Stimulated activated CD4-positive, alpha-beta T cell treated with anti-CD3 and anti-CD28 coated beads, Interleukin-15, amount 100 ng/mL, for 1 hour (primary cell): ENCODE data around the gene ZFAND3.
"Not testable (repeated sequence)": the region's sequence is repeated elsewhere in the genome, so short reads cannot be mapped to it uniquely, and the experiment has no call there.

Source experiments
- DNase-seq, 2 donors: peaks; one replicate each; pipeline ENCODE4 v3.0.0-alpha.2; 2020; ENCODE audit warnings: low read depth in 1 of 2, low spot score in 1 of 2

The ZFAND3 gene

DNA sequence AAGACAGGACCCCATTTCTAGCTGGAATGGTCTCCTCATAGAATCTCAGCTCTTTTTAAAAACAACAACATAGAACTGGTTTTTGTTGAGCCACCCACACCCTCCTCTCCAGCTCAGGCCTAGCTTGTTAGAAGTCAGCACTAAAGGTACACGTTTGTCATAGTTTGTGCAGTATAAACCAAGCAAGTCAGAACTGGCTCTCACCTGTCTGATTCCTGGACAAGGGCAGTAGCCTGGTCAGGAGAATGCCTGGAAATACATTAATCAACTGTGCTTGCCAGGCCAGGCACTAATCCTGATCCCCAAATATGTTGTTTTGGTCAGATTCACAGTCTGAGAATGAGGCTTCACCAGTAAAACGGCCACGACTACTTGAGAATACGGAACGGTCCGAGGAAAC, 296.7 kb downstream of the ZFAND3 start:
- no peak for DNase-seq

GRCh38 chr6:38117281-38117680, 297.8 kb downstream of the ZFAND3 start:
- DNase-seq: no peak

DNA sequence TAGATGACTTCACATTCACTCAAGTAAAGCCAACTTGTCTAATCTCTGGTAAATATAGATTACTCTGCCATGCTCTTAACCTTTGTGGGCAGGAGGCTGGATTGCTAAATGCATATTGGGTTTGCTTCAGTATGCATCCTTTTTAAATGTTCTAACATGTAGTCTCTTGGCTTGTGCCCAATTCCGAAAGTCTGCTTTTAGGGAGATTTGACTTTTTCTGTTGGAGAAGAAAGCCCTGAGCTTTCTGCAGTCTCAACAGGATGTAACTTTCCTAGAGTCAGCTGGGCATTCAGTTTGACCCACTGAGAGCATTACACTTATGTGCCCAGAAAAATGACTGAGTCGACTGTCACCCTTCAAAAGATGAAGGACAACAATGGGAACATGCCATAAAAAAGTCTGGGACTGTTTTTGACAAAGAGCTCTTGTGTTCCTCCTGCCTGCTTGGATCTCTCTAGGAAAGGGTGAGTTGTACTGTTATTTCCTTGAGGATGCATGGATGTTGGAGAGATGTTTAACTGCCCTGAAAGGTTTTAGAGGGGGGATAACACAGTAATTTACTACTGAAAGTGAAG, 299.4 kb downstream of the ZFAND3 start:
- no peak for DNase-seq

DNA sequence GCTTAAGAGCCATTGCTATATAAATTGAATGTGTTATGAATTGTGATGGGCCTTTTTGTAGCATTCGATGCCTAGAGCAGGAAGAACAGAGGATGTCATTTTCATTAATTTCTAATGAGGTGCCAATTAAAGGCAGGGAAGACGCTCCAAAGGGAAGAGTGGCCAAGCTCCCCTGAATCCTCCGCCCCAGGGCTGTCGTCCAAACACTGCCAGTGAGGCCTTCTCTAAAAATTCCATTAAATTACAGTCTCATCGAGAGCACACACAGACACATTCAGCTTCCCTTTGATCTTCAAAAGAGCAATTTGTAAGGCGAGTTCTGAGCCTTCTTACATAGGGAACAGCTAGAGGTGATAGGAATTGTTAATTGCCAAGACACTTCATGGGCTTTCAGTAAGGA, 300.0 kb downstream of the ZFAND3 start:
- DNase-seq: no peak

DNA sequence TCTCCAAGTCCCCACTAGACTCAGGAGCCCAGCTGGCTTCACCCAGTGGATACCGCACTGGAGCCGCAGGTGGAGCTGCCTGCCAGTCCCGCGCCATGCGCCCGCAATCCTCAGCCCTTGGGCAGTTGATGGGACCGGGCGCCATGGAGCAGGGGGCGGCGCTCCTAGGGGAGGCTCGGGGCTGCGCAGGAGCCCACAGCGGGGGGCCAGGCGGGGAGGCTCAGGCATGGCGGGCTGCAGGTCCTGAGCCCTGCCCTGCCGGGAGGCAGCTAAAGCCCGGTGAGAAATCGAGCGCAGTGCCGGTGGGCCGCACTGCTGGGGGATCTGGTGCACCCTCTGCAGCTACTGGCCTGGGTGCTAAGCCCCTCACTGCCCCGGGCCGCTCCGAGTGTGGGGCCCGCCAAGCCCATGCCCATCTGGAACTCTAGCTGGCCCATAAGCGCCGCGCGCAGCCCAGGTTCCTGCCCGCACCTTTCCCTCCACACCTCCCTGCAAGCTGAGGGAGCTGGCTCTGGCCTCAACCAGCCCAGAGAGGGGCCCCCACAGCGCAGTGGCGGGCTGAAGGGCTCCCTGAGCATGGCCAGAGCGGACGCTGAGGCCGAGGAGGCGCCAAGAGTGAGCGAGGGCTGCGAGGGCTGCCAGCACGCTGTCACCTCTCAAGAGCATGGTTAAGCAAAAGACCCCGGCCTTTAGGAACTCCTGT, 304.8 kb downstream of the ZFAND3 start:
- DNase-seq: not testable (repeated sequence)

- no peak for DNase-seq
Measured at GRCh38 chr6:38127284-38127683, 307.8 kb downstream of the ZFAND3 start.

- DNase-seq: no peak
Measured at GRCh38 chr6:38131527-38131965, 312.0 kb downstream of the ZFAND3 start.

DNA sequence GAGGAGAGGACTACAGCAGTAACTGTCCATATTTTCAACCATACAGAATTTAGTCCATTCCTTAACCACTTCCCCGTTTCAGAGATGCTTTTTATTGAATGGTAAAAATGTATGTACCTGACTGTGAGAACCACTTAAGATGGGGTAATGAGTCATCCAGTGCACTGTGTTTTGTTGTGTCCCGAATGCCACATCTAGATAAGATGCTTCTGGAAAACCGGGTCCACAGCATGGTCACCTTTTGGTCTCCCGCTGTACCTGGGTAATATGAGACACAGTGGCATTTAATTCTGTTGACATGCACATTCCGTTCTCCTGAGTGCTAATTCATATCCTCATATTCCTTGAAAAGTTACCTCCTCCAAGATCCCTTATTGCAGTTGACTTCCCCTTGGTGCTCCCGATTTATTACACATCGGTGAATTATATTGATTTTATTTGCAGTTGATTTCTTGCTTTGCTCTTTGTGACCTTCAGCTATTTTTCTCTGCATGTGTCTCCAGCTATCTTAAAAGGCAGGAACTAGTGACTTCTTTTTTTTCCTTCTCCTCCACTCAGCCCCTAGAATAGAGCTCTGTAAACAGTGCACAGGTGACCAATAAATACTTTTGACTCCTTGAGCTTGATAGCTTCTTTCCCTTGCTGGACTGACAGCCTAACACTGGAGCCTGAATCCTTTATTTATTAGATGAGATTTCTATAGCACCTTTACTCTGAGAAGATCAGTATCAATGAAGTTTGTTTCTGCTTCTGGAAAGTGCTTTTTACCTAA, 314.6 kb downstream of the ZFAND3 start:
- no peak for DNase-seq

GRCh38 chr6:38134704-38135088, 315.2 kb downstream of the ZFAND3 start:
- no peak for DNase-seq

- no peak for DNase-seq
Measured at GRCh38 chr6:38136547-38136946, 317.0 kb downstream of the ZFAND3 start.

- no peak for DNase-seq
Measured at GRCh38 chr6:38137608-38138265, 318.2 kb downstream of the ZFAND3 start.

- DNase-seq: no peak
Measured at GRCh38 chr6:38138374-38138773, 318.8 kb downstream of the ZFAND3 start.

DNA sequence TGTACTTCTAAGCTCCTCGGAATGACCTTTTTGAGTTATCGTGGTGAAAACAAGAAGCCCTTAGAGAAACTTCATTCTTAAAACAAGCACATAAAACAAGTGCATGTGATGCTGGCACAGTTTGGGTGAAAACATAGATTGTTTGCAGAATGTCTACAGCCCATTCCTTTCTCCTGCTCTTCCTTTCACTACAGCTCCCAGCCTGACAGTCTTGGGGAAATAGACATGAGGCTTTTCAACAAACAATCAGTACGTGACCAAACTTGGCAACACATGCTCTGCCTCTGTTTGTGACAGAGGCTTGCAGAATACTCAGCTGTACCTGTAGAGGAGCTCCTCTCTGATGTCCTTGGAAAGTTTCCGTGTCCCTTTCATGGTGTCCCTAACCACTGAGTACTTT, 321.6 kb downstream of the ZFAND3 start:
- DNase-seq: no peak

GRCh38 chr6:38141716-38142115, 322.2 kb downstream of the ZFAND3 start:
- DNase-seq: no peak

GRCh38 chr6:38142178-38142902, 322.8 kb downstream of the ZFAND3 start:
- no peak for DNase-seq

DNA sequence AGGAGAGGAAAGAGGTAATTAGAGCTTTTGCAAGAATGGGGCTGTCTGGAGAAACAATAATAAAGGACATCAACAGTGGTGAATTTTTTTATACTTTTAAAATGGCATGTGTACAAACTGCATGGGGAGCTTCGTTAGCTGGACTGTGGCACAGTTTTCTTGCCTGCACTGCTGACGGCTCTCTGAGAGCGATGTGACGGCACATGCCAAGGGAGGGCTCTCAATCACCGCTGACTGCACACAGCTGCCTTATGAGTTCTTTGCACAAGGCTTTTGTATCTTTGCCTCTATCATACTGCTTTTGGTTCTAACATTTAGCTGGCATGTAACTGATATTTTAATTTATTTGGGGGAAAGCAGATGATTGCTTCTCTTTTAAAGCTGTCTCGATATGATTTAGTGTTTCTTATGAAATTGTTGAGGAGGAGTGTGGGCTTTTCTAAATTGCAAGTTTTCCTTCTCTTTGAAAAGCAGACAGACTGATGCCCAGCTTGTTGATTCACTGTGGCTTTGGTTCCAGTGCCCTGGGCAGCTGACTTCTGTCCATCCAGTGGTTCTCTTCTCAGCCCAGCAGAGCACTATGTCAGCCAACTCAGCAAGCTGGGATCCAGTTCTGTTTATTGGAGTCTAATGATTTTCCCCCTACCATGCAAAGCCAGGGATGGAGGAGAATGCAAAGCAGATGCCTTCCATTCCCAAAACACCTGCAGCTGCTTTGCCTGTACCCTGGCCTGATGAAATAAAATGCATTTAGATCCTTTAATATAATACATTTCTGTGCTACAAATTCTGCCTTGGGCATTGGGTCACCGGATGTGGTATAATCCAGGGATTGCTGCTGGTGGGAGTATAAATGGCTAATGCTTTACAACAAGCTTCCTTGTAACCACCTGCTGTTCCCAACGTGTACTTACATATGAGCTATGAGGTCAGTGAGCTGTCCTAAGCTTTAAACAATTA, 323.9 kb downstream of the ZFAND3 start:
- DNase-seq: no peak

DNA sequence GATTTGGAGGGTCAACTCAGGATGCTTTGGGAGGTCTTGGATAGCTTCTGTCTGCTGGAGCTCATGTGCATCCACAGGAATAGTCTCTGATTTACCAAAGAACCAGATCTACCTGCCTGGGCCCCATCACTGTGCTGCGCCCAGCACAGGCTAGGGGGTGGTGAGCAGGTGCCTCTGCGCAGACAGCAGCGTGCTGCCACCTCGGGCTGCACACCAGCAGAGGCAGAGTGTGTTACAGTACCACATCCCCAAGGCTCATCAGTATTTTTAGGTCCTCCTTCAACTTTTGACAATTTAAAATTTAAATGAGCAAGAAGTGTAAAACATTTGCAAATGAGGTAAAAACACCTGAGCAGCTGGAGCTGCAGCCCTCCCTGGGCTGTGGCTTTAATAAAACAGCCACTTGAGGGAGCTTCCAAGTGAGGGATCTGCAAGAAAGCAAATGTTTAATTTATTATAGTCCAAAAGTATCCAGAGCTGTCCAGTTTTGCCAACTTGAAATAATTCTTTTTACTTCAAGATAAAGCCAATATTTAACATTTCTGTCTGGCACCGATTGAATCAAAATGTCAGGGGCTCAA, 324.9 kb downstream of the ZFAND3 start:
- DNase-seq: no peak

DNA sequence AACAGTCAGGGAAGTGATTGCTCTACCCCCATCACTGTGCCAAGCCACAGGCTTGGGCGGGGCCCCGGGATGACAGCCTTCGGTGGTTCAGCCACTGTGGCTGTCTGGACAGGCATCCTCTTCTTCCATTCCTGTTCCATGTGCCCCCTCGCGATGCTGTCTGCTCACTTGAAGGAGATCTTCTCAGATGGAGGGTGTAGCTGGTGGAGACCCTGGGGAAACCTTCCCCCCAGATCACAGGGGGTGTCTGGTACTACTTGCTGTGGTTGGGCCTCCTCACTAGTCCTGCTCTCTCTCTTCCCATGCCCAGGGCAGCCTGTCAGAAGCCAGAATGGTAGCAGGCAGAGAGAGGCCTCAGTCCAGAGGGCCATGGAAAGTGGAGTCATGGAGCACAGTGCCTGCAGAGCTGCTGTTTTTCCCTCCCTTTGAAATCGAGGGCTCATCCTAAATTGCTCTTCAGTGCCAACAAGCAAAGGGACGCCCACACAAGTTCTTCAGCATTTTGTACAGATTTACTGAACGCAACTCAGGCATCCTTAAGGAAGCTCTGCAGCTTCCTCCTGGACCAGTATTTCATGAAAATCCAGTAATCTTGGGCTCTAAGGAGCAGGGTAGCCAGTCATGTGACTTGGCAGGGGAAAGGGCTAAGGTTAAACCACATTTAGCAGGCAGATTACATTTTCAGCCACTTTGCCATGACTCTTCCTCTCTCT, 326.6 kb downstream of the ZFAND3 start:
- no peak for DNase-seq

DNA sequence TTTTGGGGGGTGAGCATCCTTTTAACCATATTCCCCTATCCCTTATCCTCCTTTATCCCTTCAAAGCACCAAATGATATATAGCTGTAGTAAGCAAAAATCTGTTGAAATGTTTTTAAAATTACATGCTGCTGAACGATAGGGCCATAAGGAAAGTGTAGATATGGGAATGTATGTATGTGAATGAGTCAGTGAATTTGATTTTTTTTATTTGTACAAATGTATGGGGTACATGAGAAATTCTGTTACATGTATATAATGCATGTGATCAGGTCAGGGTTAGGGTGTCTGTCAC, 327.2 kb downstream of the ZFAND3 start:
- no peak for DNase-seq
